T-helper 2 cell treated with Interferon-gamma antibody and Interleukin-4, amounts not matched to agents 100 ng/mL and 5 ng/mL, for 36 hours (primary cell): ENCODE data around the gene PLB1. TPM values are rescaled to one million over a fixed set of nuclear protein-coding genes. Genes with fewer than 3 reads are reported as not detected.

Experiments used
- intact Hi-C: fragments of 100-400 bp; cut with micrococcal nuclease; formaldehyde crosslinking; loops from one replicate; pipeline ENCODE4 v1.15.1; 2023
- total RNA-seq: library from RNA; stranded (reverse); gene quantifications from 2 replicates; pipeline ENCODE4 v1.2.3, GENCODE V29; 2022

PLB1 gene
- total RNA-seq, 1 donor from 2014 or later, result 2.0 TPM

DNA sequence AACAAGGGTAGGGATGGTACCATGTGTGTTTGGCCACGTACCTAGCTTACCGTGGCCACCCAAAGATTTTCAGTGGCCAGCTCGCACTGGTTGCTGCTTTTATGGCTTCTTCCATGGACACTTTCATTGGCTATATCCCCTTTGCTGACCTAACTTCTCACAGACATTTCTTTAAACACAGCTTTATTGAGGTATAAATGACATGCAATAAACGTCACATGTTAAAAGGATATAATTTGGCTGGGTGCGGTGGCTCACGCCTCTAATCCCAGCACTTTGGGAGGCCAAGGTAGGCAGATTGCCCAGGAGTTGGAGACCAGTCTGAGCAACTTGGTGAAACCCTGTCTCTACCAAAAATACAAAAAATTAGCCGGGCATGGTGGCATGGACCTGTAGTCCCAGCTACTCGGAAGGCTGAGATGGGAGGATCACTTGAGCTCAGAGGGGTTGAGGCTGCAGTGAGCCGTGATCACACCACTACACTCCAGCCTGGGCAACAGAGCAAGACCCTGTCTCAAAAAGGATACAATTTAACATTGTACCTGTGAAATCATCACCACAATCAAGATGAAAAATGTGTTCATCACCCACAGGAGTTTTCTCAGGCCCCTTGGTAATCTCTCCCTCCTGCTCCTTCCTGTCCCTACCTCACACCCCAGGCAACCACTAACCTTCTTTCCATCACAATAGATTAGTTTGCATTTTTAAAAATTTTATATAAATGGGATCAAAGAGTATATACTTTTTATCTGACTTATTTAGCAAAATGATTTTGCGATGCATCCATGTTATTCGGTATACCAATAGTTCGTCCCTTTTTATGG, 127.9 kb downstream of the PLB1 start:
- intact Hi-C loops, result loop anchor here (5.0 kb wide), 1 partner anchor 231 kb away; the partner anchor contains the start of gene FOSL2

DNA sequence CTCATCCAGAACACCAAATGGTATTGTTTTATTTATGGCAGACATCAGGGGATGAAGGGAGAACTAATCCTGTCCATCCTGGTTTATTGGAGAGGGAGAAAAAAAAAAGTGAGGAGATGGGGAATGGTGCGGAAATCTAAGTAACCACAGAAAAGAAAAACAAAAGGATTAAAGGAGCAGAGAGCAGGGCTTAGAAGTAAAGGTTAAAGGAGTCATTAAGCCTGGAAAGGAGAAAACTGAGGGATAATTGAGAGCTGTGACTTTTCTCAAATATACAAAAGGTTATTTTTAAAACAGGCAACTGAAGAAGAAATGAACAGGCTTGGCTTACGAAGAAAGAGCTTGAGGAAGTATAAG, 128.6 kb downstream of the PLB1 start:
- intact Hi-C loops, result loop anchor here (5.0 kb wide), 1 partner anchor 232 kb away; the partner anchor contains the start of gene FOSL2

DNA sequence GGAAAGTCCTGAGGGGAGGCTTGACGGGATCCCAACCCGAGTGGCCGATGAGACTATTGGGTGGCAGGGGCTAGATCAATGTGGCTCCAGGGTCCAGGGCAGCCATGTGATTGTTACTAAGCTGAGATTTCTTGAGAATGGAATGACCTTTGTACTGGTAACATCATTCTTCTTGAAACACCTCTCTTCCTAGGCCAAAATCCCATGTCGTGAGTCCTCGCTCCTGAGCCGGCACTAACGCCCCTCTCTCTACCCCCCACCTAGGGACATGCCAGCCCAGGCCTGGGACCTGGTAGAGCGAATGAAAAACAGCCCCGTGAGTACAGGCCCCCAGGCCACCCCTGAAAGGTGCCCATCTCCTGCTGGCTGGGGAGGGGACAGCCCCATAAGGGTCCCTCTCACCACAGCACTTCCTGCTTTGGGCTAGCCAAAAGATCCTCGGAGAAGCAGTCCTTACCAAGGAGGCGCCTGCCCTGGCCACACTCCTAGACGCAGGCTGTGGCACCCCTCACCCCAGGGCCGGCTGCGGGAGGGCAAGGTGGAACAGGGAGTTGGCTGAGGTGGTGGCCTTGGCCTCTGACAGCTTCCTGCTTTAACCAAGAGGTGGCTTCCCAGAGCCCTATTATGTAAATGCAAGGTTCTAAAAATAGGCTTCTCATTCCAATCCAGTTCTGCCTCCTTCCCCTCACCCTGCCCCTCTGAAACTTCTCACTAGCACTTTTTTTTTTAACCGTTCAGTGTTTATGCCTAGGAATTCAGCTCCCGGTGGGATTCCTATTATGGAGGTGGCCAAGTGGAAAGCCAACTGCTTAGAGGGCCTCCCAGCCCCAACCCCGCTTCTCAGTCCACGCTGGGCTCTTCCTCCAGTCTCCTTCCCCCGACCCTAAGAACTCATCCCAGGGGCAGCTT, 129.2 kb downstream of the PLB1 start:
- intact Hi-C loops, result loop anchor here (5.0 kb wide), 1 partner anchor 233 kb away; the partner anchor contains the start of gene FOSL2

DNA sequence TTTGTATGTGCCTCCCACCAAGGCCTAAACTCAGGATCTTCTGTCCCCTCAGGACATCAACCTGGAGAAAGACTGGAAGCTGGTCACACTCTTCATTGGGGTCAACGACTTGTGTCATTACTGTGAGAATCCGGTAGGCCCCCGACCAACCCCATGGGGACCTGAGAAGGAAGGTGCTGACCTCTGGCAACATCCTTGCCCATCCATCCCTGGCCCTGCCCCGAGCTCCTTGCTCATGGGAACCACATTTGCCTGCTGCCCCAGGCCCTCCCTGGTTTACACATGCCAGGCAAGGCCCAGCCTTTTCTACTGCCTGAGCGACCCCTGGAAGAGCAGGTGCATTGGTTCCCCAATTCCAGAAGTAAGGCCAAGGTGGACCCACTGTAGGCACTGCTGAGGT, 130.5 kb downstream of the PLB1 start:
- intact Hi-C loops, result no loop called here

DNA sequence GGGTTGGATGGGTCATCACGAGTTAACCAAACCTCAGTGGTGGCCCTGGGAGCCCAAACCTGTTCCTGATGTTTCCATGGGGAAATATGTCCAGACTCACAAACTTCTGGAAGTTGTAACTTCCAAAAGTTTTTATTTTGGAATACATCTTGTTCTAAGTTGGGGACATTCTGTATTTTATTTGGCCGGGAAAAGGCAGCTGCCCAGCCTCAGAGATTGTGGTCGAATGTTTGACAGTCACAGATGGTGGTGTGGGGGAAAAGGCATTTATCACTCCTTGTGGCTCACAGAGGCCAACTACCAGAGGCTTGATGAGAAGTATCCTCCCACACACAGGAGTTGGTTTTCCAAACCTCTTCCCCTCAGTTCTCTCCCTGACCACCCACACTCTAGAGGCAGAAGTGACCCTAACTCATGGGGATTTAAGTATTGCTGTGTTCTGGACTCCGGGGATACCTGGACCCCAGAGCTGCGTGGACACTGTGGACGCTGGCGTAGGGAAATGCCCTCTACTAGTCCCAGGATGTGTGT, 131.1 kb downstream of the PLB1 start:
- intact Hi-C loops, result no loop called here

DNA sequence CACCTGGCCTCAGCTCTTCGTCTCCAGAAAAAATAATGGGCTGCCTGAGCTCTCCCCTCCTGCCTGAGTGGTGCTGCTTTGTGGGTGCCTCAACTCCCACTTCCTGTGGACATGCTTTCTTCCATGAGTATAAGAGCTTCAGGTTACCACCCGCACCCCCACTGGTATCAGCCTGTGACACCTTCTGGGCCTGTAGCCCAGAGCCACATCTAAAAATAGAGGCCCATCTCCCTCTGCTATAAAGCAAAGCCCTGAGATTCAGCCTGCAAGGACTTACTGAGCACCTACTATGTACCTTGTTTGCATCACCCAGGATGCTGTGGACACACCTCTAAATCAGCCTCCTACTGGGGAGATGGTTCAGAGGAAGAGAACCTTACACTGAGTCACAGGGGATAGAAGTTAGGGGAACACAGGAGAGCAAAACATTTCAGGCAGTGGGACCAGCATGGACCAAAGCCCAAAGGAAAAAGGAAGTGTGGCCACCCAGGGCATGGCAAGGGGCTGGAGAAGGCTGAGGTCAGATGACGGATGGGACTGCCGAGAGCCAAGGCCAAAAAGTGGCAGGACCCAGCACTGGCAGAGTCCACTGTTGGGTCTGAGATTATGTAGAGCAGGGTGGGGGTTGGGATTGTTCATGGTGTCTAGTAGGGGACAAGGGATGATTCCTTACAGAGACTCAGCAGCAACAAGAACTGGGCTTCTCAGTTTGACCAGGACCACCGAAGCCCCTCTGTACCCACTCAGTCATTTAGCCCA, 132.0 kb downstream of the PLB1 start:
- intact Hi-C loops, result no loop called here

DNA sequence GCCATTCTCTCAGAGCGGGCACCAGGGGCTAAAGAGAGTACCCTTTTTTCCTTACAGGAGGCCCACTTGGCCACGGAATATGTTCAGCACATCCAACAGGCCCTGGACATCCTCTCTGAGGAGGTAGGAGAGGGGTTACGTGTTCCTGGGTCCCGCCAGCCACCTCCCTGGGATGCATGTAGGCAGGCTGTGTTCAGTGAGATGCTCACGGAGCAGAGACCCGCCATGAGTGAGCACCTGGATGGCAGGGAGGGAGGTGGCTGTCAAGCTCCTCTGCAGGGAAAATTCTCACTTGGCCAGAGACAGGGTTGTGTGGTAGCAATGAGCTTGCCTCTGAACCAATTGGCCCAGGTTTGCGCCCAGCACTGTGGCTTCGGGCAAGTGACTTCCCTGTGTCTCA, 132.6 kb downstream of the PLB1 start:
- intact Hi-C loops, result no loop called here

DNA sequence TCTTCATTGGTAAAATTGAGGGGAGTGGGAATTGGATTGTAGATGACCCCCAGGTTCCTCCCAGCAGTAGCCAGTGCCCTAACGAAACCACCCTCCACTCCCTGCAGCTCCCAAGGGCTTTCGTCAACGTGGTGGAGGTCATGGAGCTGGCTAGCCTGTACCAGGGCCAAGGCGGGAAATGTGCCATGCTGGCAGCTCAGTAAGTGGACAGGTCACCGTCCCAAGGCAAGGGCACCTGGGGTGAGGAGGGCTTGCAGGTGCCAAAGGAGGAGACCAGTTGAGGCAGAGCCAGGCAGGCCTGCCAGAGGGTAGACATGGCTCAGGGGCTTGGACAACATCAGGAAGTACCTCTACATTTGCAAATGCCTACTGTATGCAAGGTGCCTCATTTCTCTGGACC, 133.1 kb downstream of the PLB1 start:
- intact Hi-C loops, result no loop called here

DNA sequence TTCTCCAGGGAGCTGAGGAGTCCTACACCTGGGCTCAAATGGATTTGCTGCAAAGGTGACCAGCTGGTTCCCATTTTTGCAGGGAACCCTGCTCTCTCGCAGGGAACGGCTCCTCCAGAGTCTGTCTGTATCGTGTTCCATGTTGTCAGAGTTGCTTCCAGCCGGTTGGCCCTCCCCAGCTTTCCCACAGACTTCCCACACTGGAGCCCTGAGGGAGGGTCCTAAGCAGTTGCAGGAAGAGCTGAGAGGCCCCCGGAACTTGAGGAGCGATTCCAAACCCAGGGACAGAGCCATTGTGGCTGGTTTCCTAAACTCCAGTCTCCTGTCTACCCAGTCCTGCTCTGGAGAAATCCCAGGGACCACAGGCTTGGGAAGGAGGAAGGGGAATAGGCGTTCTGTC, 134.1 kb downstream of the PLB1 start:
- intact Hi-C loops, result no loop called here

DNA sequence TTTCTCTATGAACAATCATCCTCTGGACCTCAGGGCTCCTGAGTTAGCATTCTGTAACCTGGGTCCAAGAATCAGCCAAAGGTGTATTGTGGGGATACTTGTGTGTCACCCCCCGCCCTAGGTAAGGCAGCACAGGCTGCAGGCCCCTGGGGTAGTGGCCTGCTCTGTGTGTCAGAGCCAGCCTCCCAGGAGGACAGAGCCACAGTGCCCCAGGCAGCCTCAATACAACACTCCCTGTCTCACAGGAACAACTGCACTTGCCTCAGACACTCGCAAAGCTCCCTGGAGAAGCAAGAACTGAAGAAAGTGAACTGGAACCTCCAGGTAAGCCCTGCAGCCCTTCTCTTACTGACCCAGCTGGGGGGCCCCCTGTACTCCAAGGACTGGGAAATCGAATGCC, 134.5 kb downstream of the PLB1 start:
- intact Hi-C loops, result no loop called here

DNA sequence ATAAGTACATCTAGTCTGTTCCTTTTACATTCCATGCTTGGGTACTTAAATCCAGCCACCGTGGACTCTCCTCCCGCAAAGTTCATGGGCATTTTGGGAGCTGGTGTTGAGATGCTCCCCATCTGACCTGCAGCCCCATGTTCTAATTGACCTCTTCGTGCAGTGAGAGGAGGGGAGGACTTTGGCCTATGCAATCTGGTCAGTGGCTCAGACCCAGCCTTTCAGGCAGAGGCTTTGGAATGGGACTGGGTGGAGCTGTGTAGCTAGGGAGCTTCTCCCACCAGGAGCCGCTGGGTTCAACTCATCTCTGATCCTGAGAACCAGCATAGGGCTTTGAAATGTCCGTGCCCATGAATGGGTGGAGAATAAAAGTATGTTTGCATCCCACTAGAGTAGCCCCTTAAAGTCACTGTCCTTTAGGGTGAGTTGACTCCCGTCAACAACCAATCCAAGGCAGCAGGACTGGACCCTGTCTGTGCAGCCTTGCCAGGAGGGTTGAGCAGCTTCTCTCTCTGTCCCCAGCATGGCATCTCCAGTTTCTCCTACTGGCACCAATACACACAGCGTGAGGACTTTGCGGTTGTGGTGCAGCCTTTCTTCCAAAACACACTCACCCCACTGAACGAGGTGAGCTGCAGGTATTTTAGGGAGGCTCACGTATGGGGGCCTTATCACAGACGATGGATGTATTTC, 135.8 kb downstream of the PLB1 start:
- intact Hi-C loops, result no loop called here

DNA sequence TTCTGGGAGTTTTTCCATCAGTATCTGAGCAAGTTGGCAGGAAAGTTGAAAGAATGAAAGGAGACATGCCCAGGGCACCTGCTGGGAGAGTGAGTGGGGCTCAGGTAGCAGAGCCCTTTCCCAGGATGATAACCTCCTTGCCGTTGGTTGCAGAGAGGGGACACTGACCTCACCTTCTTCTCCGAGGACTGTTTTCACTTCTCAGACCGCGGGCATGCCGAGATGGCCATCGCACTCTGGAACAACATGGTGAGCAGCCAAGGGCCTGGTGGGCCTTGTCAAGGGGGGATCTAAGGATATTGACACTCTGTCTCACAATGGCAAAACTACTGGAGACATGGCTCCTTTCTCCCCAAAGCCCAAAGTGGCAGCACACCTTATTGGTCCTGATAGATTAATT, 136.9 kb downstream of the PLB1 start:
- intact Hi-C loops, result no loop called here

DNA sequence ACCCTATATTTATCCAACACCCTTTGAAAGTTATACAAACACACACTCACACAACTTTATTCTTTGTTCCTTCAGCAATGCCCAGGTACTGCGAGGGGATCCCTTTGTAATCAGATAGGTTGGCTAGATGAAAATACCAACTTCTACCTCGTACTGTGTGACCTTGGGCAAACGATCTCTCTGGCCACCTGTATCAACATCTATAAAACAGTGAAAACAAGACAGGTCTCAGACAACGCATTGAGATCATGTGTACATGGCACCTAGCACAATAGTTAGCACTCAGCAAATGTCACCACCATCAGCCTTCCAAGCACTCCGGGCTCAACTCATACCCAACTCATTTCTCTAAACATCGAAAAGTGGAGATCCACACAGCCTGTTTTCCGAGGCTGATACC, 137.3 kb downstream of the PLB1 start:
- intact Hi-C loops, result no loop called here

DNA sequence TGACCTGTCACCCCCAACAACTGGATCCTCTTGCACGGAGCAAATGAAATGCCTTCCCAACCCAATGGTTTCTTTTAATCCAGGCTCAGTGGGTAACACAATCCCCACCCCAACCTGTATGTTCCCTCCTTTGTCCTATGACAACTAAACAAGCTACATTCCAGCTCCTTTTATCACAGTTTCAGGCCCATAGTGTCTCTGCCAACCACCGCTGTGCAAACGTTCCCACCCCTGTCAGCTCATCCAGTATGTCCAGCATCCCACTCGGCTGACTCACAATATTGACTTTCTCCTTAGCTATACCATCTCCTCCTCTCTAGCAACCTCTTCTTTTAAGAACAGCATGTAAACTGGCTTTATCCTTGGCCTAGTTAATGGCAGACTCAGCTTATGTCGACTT, 137.9 kb downstream of the PLB1 start:
- intact Hi-C loops, result no loop called here

DNA sequence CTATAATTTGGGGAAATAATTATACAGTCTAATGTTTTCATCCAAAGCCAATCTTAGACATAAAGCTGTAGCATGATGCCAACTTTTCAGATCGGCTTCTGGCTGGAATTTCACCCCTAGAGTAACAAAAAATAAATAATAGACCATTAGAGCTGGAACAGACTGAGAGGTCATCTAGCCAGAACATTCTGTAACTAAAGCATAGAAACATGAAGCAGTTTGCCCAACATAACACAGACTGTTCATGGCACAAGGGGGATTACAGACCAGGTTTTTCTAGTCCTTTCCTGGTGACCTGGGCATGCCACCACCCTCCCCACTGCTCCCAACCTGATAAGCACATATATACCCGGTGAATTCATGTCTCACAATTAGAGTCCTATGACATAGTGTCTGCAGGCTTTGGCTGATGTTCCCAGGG, 139.3 kb downstream of the PLB1 start:
- intact Hi-C loops, result no loop called here

DNA sequence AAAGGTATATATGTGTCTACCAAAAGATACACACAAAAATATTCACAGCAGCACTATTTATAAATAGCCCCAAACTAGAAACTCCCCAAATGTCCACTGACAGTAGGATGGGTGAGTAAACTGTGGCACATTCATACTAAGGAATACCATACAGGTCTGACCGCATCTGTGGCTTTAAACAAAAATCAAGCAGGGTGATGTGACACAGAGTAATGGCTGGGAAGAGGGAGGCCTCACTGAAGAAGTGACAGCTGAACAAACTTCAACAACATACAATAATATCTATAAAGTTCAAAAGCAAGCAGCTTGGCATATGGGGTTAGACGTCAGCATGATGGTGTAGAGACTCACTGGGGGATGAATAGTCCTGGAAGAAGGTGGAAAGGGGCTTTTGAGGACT, 140.6 kb downstream of the PLB1 start:
- intact Hi-C loops, result no loop called here

DNA sequence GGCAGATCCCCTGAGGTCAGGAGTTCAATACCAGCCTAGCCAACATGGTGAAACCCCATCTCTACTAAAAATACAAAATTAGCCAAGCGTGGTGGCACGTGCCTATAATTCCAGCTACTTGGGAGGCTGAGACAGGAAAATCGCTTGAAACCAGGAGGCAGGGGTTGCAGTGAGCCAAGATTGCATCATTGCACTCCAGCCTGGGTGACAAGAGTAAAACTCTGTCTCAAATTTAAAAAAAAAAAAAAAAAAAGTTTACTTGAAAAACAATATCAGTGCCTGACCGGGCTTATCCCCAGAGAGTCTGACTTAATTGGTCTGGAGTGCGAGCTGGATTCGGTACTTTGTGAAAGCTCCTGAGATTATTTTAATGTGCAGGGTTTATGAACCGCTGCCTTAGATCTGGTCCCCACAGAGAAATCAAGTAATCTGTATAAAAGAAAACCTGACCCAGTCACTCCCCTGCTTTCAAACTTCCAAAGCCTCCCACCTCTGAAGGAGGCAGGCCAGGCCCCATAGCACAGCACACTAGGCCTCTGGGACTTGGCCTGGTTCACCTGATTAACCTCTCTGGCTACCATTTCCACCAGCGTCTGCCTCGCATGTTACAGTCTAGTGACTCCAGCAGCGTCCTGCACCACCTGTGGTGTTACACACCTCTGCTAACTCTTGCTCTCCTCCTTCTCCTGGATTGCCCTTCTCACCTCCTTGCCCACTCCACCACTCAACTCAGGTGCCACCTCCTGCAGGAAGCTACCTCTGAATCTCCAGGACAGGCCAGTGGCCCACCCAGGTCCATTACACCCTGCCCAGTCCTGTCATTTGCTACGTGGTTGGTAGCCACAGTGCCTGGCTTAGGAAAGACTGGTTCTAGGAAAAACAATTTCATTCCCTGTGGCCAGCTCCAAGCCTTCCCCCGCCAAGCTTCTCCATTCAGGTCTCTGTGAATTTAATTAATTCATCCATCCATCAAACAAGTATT, 141.5 kb downstream of the PLB1 start:
- intact Hi-C loops, result no loop called here

DNA sequence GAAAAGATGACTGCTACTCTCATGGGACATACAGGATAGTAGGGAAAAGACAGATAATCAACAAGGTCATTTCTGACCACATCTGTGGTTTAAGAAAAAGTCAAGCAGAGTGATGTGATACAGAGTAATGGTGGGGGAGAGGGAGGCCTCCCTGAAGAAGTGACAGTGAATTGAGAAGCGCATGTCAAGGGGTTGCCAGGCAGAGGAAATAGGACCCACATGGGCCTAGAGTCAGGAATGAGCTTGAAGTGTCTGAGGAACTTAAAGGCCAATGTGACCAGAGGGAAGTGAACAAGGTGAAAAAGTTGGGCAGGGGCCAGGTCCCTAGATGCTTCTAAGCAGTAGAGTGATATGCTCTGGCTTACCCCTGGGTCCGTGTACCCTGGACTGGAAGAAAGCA, 142.2 kb downstream of the PLB1 start:
- intact Hi-C loops, result no loop called here

DNA sequence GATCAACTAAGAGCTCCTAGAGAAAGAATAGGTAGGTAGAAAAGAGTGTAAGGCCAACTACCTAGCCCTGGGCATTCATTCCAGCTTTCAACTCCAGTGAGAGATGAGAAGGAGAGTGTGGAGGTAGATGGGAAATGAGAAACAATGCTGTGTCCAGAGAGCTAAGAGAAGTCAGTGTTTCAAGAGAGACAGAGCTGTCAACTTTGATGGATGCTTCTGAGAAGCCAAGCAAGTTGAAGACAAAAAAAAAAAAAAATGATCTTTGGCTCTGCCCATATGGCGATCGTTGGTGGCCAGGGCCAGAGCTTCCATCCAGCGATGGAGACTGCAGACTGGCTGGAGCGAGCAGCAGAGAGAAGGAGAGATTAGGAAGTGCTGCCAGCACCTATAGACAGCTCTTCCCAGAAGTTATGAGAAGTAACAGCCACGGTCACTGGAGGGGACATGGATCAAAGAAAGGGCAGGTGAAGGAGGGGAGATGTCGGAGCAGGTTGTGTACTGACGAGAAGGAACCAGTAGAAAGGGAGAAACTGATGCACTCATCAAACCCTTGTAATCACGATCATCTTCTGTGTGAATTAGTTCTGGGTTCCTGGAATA, 143.3 kb downstream of the PLB1 start:
- intact Hi-C loops, result no loop called here
